ENCODE measurements around the gene SLC35F1.

SLC35F1 gene

GRCh38 chr6:118313762-118314161 lies 406.7 kb downstream of the SLC35F1 start:
- no peak for DNase-seq (ENCODE audit: low read depth in 3 of 3)

DNA sequence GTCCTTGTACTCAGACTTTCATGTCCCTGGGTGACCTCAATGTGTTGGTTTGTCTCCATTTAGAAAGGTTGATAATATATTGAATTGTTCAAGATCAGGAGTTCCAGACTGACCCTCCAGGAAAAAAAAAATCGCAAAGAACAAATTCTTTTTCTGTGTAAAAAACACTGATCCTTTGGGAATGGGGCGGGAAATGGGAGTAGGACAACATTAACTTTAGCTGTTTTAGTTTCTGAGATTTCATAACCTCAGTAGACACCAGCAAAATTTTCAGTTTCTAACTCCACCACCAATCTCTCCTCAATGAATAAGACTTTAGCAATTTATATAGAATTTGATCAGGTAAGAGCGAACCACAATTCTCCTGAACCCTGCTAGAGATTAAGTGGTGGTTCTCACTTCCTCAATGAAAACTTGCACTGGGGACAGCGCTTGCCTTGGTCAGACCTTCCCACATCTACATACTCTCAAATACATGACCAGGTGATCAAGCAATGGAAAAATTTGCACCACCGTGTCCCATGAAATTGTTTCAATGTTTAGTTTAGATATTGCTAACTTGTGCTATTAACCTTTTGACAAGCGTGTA lies 409.8 kb downstream of the SLC35F1 start:
- no peak for DNase-seq (ENCODE audit: low read depth in 3 of 3)

DNA sequence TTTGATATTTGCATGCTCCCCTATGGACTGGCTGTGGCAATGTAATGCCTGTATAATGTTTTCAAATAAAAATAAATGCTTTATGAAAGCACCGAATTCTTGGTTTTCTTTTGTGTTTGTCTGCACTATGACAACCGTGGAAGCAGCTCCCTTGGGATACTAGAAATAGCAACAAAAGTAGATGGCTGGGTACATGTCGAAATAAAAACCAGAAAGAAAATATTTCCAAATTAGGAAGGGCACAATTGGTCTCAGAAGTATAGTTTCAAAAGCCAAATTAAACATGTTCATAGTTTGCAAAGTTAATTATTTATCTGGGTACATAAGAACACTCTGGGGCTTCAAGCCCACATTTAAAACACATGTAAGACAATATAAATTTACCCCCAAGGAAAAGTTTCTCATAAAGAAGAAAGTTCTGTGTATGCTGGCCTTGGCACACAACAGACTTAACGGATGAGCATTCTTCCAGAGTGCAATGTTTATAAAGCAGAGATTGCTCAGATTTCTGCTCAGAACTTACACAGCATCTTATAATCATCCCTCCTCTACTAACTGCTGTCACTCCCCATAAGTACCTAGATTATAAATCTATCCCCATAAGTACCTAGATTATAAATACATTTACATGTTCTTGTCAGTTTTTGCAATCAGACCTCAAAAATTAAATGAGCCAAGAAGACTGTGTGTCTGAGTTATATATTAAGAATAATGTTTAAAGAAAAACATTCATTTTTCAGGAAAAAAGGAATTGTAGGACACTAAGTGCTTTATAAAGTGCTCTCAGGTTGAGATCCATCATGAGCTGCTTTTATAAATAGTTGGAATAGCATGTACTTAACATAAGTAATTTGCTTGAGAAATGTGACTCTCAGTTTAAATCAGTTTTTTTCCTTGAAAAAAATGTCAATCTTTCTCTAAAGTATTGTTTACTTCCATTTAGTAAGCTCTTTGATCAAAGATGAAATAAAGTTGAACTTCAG lies 410.8 kb downstream of the SLC35F1 start:
- DNase-seq (ENCODE audit: low read depth in 3 of 3), result no peak

GRCh38 chr6:118318648-118319047 lies 411.6 kb downstream of the SLC35F1 start:
- DNase-seq (ENCODE audit: low read depth in 3 of 3), result no peak

GRCh38 chr6:118319416-118319815 lies 412.4 kb downstream of the SLC35F1 start:
- DNase-seq (ENCODE audit: low read depth in 3 of 3), result no peak

DNA sequence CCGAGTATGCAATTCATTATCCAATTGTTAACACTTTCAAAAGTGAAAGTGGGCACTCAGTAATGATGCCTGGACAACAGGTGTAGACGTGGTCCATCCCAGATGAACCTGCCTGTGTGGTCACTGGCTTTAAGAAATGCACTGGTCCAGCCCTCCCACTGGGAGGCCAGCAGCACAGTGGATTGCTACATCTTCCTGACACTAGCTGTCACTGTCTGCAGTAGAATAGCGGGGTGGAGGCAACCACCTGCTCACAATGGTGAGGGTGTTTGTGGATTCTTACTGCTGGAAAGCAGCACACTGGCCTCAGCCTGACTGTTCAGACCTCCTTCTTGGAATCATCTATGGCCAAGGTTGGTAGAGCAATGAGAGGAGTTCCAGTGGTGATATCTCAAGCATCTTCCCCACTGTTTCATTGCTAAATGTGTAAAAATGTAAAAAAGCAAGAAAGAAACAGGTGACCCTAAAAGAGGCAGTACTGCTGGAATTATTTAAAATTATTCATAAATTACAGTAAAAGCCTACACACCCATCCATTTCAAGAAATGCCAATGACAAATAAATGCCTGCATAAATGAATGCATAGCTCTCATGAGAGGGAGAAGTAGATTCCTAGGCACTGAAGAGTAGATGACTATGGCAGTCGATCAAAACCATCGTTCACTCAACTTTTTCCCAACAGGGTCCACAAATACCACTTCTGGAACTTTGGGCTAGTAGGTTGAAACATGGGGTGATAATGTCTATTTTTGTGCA lies 413.0 kb downstream of the SLC35F1 start:
- no peak for DNase-seq (ENCODE audit: low read depth in 3 of 3)

DNA sequence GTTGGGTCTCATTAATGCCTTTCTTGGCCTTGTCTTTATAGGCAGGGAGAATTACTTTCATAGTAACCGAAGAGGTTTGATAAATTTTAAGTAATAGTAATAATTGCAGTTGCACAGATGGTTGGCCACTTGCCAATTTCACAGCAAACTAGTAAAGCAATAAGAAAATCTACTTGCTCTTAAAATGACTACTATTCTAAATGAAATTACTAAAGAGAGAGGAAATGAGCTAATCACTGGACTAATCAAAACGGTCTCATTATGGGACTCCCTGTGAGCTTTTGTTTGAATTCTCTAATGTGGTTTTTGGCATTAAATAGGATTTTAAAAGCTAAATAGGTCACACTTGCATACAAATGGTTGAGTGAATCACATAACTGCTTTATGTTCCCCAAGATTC lies 413.6 kb downstream of the SLC35F1 start:
- DNase-seq (ENCODE audit: low read depth in 3 of 3), result no peak

GRCh38 chr6:118324116-118324515 lies 417.1 kb downstream of the SLC35F1 start:
- DNase-seq (ENCODE audit: low read depth in 3 of 3), result no peak

GRCh38 chr6:118325220-118325860 lies 418.3 kb downstream of the SLC35F1 start:
- DNase-seq (ENCODE audit: low read depth in 3 of 3), result no peak

DNA sequence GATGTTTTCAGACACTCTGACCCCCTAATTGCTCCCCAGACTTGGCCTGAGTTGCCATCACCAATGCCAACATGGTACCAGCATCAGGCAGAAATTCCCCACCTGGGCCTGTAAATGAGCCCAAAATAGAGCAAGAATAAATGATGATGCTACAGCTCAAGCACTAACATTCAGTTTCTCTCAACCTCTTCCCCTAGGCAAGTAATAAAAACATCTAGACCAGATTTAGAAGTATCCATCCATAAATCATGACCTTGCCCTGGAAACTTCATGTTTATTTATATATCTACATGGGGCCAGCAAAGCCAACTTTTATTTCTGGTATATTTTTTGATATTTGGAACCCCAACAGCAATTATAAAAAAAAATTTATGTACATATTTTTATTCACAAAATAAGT lies 419.6 kb downstream of the SLC35F1 start:
- DNase-seq (ENCODE audit: low read depth in 3 of 3), result no peak

DNA sequence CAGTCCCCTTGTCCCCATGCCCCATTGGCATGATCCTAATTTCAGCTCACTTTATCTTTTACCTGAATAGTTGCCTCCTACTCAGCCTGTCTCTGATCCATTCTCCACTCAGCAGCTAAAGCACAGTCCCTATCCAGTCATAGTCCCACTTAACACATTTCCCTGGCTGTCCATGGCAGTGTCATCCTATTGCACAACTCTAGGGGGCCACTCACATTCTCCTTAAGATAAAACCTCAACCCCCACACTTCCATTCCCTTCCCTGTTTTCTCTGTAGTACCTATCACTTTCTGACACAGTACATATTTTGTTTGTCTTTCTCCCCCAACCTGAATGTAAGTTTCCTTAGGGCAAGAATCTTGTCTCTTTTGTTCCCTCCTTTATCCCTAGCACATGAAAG lies 420.2 kb downstream of the SLC35F1 start:
- no peak for DNase-seq (ENCODE audit: low read depth in 3 of 3)

DNA sequence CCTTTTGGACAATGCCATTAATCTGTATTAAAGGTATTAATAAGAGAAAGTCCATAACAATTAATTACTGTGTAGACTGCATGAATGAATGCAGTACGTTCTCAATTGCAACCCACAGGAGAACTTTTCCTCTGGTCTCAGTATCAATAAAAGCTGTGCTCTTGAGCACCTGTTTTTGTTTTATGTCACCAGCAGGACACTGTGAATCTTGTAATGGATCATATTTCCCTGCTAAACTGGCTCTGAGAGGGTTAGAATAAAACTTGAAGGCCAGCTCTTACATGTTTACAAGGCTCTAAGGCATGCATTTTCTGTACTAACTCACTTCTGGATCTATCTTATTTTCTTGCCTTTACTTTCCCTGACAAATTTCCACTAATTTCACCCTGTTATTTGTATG lies 426.7 kb downstream of the SLC35F1 start:
- DNase-seq (ENCODE audit: low read depth in 3 of 3), result no peak

- no peak for DNase-seq (ENCODE audit: low read depth in 3 of 3)
Measured at GRCh38 chr6:118334634-118335033, 427.6 kb downstream of the SLC35F1 start.

DNA sequence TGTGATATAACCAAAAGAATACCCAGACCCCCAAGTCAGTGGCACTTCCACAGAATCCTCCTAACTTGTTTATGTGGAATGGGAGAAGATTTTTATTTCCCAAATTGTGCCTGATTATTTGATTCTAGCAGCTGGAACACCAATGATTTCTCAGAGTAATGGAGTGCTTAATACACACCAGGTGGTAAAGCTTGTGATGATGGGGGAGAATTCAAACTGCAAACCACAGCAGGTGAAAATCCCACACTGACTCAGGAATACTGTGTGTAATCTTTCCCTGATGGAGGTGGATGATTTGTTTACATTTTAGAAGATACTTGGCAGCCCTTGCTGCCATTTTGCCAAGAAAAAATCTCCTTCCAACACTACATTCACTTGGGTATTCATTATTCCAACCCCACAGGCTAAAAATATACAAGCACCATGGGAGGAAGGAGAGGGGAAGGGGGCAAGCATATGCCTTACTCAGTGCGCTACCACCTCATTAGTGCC lies 428.3 kb downstream of the SLC35F1 start:
- DNase-seq (ENCODE audit: low read depth in 3 of 3), result no peak

GRCh38 chr6:118344014-118344670 lies 437.1 kb downstream of the SLC35F1 start:
- DNase-seq (ENCODE audit: low read depth in 3 of 3), result no peak

- DNase-seq (ENCODE audit: low read depth in 3 of 3), result no peak
Measured at GRCh38 chr6:118350881-118351430, 443.9 kb downstream of the SLC35F1 start.

GRCh38 chr6:118353564-118353963 lies 446.5 kb downstream of the SLC35F1 start:
- no peak for DNase-seq (ENCODE audit: low read depth in 3 of 3)

- no peak for DNase-seq (ENCODE audit: low read depth in 3 of 3)
Measured at GRCh38 chr6:118354641-118355040, 447.6 kb downstream of the SLC35F1 start.

- DNase-seq (ENCODE audit: low read depth in 3 of 3), result no peak
Measured at GRCh38 chr6:118356054-118356453, 449.0 kb downstream of the SLC35F1 start.

DNA sequence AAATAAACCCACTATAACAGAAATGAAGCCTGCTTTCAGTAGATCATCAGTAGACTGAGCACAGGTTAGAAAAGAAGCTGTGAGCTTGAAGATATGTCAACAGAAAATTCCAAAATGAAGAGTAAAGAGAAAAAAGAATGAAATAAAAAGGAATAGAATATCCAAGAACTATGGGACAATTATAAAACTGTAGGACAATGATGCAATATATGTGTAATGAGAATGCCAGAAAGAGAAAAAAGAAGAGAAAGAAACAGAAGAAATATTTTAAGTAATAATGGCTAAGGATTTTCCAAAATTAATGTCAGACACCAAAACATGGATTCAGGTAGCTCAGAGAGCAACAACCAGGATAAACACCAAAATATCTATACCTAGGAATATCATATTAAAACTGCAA lies 449.6 kb downstream of the SLC35F1 start:
- no peak for DNase-seq (ENCODE audit: low read depth in 3 of 3)

Measured in stimulated activated CD4-positive, alpha-beta T cell treated with anti-CD3 and anti-CD28 coated beads, TNF-alpha, amount 100 ng/mL, for 48 hours (primary cell).